Tibial artery (tissue), 4 donors: Measurements from ENCODE around the gene PLA2G4D.

Source experiments
- DNase-seq, 2 donors: peaks; one replicate each; pipeline ENCODE4 v3.0.0-alpha.2; 2019
- H3K27ac ChIP-seq, 2 donors: fragments of 200-600 bp; sonication (generic) in 1 of 2; 1 replicate in 1 of 2; 2 replicates in 1 of 2; pipeline ENCODE4 v1.5.1; 2018 to 2019; ENCODE audit warnings: mild to moderate bottlenecking in 1 of 2
- H3K27me3 ChIP-seq, 2 donors: fragments of 200-600 bp; sonication (generic) in 1 of 2; one replicate each; pipeline versions ENCODE4 v1.5.1 to v1.6.0; 2016 to 2019
- H3K36me3 ChIP-seq, 3 donors: fragments of 200-600 bp; sonication (generic) in 2 of 3; one replicate each; pipeline ENCODE4 v1.5.1; 2016 to 2019; ENCODE audit warnings: mild to moderate bottlenecking in 2 of 3
- H3K4me1 ChIP-seq, 4 donors: fragments of 200-600 bp; sonication (generic) in 2 of 4; 1 replicate in 3 of 4; 2 replicates in 1 of 4; pipeline ENCODE4 v1.5.1; 2016 to 2019
- H3K4me3 ChIP-seq, 2 donors: fragments of 200-600 bp; sonication (generic) in 1 of 2; 1 replicate in 1 of 2; 2 replicates in 1 of 2; pipeline ENCODE4 v1.5.1; 2018 to 2019; ENCODE audit warnings: mild to moderate bottlenecking in 2 of 2
- H3K9me3 ChIP-seq, 3 donors: fragments of 200-600 bp; sonication (generic) in 1 of 3; one replicate each; pipeline ENCODE4 v1.5.1; 2016 to 2019
- intact Hi-C: fragments of 100-400 bp; cut with DNase I; formaldehyde crosslinking; loops from one replicate; pipeline ENCODE4 v1.15.0; 2023; ENCODE audit warnings: low total_unique reads
- TF ChIP-seq, protein P1 (sequence below), 2 experiments: fragments of 200-600 bp in 1 of 2; fragments of 450-650 bp in 1 of 2; IDR thresholded peaks; one replicate each; pipeline ENCODE4 v1.5.1; 2017 to 2019; ENCODE audit warnings: antibody characterized with exemption in 2 of 2, mild to moderate bottlenecking in 1 of 2, moderate library complexity in 1 of 2

PLA2G4D gene

GRCh38 chr15:42123546-42123945, 29.2 kb upstream of the PLA2G4D start:
- H3K4me1 ChIP-seq, result no peaks in the 10 kb centered on the region
- intact Hi-C loops, result no loop called here
- no peak for DNase-seq
- H3K27ac ChIP-seq, result no peak overlapping the region
- TF ChIP-seq, protein P1, sequence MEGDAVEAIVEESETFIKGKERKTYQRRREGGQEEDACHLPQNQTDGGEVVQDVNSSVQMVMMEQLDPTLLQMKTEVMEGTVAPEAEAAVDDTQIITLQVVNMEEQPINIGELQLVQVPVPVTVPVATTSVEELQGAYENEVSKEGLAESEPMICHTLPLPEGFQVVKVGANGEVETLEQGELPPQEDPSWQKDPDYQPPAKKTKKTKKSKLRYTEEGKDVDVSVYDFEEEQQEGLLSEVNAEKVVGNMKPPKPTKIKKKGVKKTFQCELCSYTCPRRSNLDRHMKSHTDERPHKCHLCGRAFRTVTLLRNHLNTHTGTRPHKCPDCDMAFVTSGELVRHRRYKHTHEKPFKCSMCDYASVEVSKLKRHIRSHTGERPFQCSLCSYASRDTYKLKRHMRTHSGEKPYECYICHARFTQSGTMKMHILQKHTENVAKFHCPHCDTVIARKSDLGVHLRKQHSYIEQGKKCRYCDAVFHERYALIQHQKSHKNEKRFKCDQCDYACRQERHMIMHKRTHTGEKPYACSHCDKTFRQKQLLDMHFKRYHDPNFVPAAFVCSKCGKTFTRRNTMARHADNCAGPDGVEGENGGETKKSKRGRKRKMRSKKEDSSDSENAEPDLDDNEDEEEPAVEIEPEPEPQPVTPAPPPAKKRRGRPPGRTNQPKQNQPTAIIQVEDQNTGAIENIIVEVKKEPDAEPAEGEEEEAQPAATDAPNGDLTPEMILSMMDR (IDR thresholded peaks at IDR 0.05), result no peak
- peaks cover 0 to 27% of the 10 kb centered on the region in 2 donors for H3K27me3 ChIP-seq
- no peaks in the 10 kb centered on the region for H3K36me3 ChIP-seq
- H3K9me3 ChIP-seq, result no peaks in the 10 kb centered on the region
- H3K4me3 ChIP-seq, result no peak overlapping the region

DNA sequence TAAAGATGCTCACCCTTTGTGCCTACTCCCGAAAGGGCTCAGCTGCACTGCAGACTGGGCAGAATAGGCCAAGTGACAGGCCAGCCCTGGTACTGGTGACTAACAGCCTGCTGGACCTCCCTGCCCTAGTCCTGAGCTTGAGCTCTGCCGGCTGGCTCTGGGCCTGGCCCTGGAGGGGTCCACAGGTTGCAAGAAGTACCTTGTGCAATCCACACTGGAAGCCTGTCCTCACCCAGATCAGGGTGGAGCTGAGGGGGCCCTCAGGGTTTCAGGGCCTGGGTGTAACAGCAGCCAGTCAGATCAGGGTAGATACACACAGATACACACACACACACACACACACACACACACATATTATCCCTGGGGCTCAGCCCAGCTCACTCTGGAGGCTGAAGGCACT, 27.3 kb upstream of the PLA2G4D start:
- intact Hi-C loops, result no loop called here
- DNase-seq, result no peak
- H3K4me3 ChIP-seq, result no peak overlapping the region

DNA sequence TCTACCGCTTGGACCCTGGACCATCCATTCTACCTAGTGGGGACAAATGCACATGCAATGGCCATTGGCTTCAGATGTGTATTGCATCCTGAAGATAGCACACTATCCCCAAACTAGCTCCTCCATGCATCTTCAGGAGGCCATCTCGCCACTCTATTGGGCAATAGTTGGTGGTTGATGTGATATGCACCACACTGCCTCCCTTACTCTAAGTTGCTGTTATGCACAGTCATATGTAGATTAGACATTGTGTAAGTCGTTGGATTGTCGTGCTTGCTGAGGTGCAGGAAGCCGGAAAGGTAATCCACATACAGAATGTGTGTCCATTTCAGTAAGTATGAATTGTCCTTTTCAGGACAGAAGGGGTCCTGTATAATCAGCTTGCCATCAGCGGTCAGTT, 26.7 kb upstream of the PLA2G4D start:
- TF ChIP-seq, protein P1 (IDR thresholded peaks at IDR 0.05), result no peak
- peaks cover 0 to 10% of the 10 kb centered on the region in 2 donors for H3K27me3 ChIP-seq
- no peaks in the 10 kb centered on the region for H3K36me3 ChIP-seq
- no peaks in the 10 kb centered on the region for H3K9me3 ChIP-seq
- H3K4me1 ChIP-seq, result no peaks in the 10 kb centered on the region
- no peak overlapping the region for H3K4me3 ChIP-seq
- H3K27ac ChIP-seq, result no peak overlapping the region
- intact Hi-C loops, result no loop called here
- DNase-seq, result no peak

More for the DNA sequence above, 27.3 kb upstream of the PLA2G4D start:
- Histone ChIP-seq H3K27ac (no peak overlapping the region), H3K4me1 (no peaks in the 10 kb centered on the region), H3K9me3 (no peaks in the 10 kb centered on the region), H3K27me3 (peaks cover 0 to 15% of the 10 kb centered on the region in 2 donors), H3K36me3 (no peaks in the 10 kb centered on the region)
- TF ChIP-seq, protein P1 (IDR thresholded peaks at IDR 0.05), result no peak

- DNase-seq, result no peak
- no peak overlapping the region for H3K4me3 ChIP-seq
- no peaks in the 10 kb centered on the region for H3K36me3 ChIP-seq
- no peaks in the 10 kb centered on the region for H3K9me3 ChIP-seq
- no peak overlapping the region for H3K27ac ChIP-seq
- intact Hi-C loops, result no loop called here
- TF ChIP-seq, protein P1 (IDR thresholded peaks at IDR 0.05), result no peak
- peaks cover 0 to 10% of the 10 kb centered on the region in 2 donors for H3K27me3 ChIP-seq
- no peaks in the 10 kb centered on the region for H3K4me1 ChIP-seq
Measured at GRCh38 chr15:42120285-42120684, 25.9 kb upstream of the PLA2G4D start.

DNA sequence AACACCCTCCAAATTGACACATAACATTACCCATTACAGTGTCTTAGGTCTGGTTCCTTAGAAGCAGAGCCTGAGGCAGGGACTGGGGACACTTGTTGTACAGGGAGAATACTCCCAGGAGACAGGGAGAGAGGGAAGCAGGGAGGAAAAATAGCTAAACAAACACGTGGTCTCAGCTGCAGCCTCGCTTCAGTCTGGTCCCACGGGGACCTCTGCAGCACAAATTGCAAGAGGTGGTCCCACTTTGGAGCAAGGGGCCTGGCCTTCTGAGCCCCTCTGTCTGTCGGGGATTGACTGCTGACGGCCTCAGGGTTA, 25.0 kb upstream of the PLA2G4D start:
- Histone ChIP-seq H3K4me1 (no peaks in the 10 kb centered on the region), H3K36me3 (no peaks in the 10 kb centered on the region), H3K9me3 (no peaks in the 10 kb centered on the region), H3K27me3 (peaks cover 0 to 10% of the 10 kb centered on the region in 2 donors), H3K27ac (no peak overlapping the region), H3K4me3 (no peak overlapping the region)
- intact Hi-C loops, result no loop called here
- no peak for DNase-seq
- TF ChIP-seq, protein P1 (IDR thresholded peaks at IDR 0.05), result no peak
